Vagina (tissue), 2 donors: ENCODE data around the gene ATOH7. TPM values are rescaled to one million over a fixed set of nuclear protein-coding genes. Genes with fewer than 3 reads are reported as not detected.
A peak's percentile ranks its signal among the peaks of the same experiment; 100 is the strongest.
"Not testable (repeated sequence)": the region's sequence is repeated elsewhere in the genome, so short reads cannot be mapped to it uniquely, and the experiment has no call there.

Experiments
- DNase-seq, 2 donors: peaks; one replicate each; pipeline ENCODE4 v3.0.0-alpha.2; 2017; ENCODE audit errors: extremely low spot score in 2 of 2
- H3K27ac ChIP-seq: fragments of 200-600 bp; sonication (generic); one replicate; pipeline ENCODE4 v1.5.1; 2019
- H3K27me3 ChIP-seq: fragments of 200-600 bp; sonication (generic); one replicate; pipeline ENCODE4 v1.5.1; 2019
- H3K36me3 ChIP-seq, 2 donors: fragments of 200-600 bp; sonication (generic); one replicate each; pipeline ENCODE4 v1.5.1; 2017 to 2019
- H3K4me1 ChIP-seq: fragments of 200-600 bp; sonication (generic); one replicate; pipeline ENCODE4 v1.5.1; 2019
- H3K4me3 ChIP-seq, 2 donors: fragments of 200-600 bp; sonication (generic); 1 replicate in 1 of 2; 2 replicates in 1 of 2; pipeline ENCODE4 v1.5.1; 2016 to 2019
- H3K9me3 ChIP-seq: fragments of 200-600 bp; sonication (generic); one replicate; pipeline ENCODE4 v1.5.1; 2019
- POLR2A ChIP-seq, 2 donors: fragments of 450-650 bp; IDR thresholded peaks; one replicate each; pipeline ENCODE4 v1.6.1; 2017; ENCODE audit warnings: antibody characterized with exemption in 2 of 2, mild to moderate bottlenecking in 2 of 2, moderate library complexity in 2 of 2
- POLR2AphosphoS5 ChIP-seq, 2 donors: sonication (generic); formaldehyde crosslinking; IDR thresholded peaks; one replicate each; pipeline ENCODE4 v1.9.0; 2017; ENCODE audit warnings: antibody characterized with exemption in 2 of 2, mild to moderate bottlenecking in 2 of 2, low read depth in 1 of 2; ENCODE audit not compliant: insufficient read depth in 1 of 2
- intact Hi-C: fragments of 100-400 bp; cut with DNase I; formaldehyde crosslinking; loops from one replicate; pipeline ENCODE4 v1.15.1; 2023
- total RNA-seq: library from RNA; depleted of rRNA; stranded (reverse); fragments of >200 nt; gene quantifications from one replicate; pipeline ENCODE4 v1.2.3, GENCODE V29; 2016
- TF ChIP-seq, protein P1 (sequence below), 3 experiments: fragments of 450-650 bp in 2 of 3; fragments of 200-600 bp in 1 of 3; sonication (generic) in 1 of 3; IDR thresholded peaks; one replicate each; pipeline ENCODE4 v1.5.1; 2017 to 2019; ENCODE audit warnings: antibody characterized with exemption in 3 of 3, mild to moderate bottlenecking in 2 of 3, moderate library complexity in 2 of 3

The ATOH7 gene
- total RNA-seq: not detected

DNA sequence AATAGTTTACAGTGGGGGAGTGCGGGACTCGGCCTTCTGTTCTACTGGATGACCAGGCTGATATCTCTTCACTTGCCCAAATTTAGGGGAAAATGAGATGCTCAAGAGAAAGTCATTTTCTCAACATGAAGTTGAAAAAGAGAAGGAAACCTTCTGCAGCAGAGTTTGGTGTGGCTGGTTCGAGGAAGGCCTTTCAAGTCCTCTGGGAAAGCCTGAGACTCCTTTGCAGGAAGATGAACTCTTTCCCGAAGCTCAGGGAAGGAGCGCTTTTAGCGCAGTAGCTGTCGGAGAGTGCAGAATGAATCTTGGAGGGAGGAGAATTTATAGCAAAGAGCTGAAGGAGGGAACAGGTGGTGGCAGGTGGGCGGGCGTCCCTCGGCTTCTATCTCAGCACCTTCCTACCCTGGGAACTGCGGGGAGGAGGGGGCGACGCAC is at the start of gene ATOH7:
Gene ATOH7 (minus strand): TSS at position 297 of the 435 bp plus-strand sequence. CDS start 436 bp downstream, outside the sequence.
- H3K9me3 ChIP-seq: no peaks in the 10 kb centered on the region
- no peak for TF ChIP-seq POLR2AphosphoS5 (IDR thresholded peaks at IDR 0.05; ENCODE audit: insufficient read depth in 1 of 2, low read depth in 1 of 2)
- TF ChIP-seq, protein P1, sequence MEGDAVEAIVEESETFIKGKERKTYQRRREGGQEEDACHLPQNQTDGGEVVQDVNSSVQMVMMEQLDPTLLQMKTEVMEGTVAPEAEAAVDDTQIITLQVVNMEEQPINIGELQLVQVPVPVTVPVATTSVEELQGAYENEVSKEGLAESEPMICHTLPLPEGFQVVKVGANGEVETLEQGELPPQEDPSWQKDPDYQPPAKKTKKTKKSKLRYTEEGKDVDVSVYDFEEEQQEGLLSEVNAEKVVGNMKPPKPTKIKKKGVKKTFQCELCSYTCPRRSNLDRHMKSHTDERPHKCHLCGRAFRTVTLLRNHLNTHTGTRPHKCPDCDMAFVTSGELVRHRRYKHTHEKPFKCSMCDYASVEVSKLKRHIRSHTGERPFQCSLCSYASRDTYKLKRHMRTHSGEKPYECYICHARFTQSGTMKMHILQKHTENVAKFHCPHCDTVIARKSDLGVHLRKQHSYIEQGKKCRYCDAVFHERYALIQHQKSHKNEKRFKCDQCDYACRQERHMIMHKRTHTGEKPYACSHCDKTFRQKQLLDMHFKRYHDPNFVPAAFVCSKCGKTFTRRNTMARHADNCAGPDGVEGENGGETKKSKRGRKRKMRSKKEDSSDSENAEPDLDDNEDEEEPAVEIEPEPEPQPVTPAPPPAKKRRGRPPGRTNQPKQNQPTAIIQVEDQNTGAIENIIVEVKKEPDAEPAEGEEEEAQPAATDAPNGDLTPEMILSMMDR (IDR thresholded peaks at IDR 0.05): no peak
- no peak for TF ChIP-seq POLR2A (IDR thresholded peaks at IDR 0.05)
- H3K36me3 ChIP-seq: no peaks in the 10 kb centered on the region
- intact Hi-C loops: no loop called here
- peak within 1 kb of the TSS; percentile 59 to 65 for H3K4me3 ChIP-seq
- DNase-seq: no peak
- peak within 1 kb of the TSS; percentile 74 for H3K27ac ChIP-seq
- H3K27me3 ChIP-seq: no peaks in the 10 kb centered on the region
- peaks cover 6% of the 10 kb centered on the region for H3K4me1 ChIP-seq

DNA sequence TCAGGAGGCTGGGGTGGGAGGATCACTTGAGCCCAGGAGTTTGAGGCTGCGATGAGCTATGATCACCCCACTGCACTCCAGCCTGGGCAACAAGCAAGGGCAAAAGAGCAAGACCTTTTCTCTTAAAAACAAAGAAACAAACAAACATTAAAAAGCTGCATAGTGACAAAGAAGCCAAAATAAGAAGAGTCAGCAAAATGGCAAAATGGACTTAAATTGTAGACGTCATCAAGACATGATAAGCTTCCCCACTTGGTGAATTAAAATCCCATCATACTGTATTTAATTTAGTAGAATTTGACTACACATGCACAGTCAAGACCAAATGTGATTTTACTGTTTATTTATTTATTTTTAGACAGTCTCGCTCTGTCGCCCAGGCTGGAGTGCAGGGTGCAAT is 48.8 kb upstream of the ATOH7 start:
- Histone ChIP-seq H3K4me3 (no peak overlapping the region), H3K27ac (no peak overlapping the region), H3K36me3 (no peaks in the 10 kb centered on the region), H3K9me3 (no peaks in the 10 kb centered on the region), H3K4me1 (no peaks in the 10 kb centered on the region), H3K27me3 (no peaks in the 10 kb centered on the region)
- intact Hi-C loops: no loop called here
- no peak for DNase-seq
- TF ChIP-seq POLR2AphosphoS5 (IDR thresholded peaks at IDR 0.05; ENCODE audit: insufficient read depth in 1 of 2, low read depth in 1 of 2): no peak
- TF ChIP-seq, protein P1 (IDR thresholded peaks at IDR 0.05): no peak

DNA sequence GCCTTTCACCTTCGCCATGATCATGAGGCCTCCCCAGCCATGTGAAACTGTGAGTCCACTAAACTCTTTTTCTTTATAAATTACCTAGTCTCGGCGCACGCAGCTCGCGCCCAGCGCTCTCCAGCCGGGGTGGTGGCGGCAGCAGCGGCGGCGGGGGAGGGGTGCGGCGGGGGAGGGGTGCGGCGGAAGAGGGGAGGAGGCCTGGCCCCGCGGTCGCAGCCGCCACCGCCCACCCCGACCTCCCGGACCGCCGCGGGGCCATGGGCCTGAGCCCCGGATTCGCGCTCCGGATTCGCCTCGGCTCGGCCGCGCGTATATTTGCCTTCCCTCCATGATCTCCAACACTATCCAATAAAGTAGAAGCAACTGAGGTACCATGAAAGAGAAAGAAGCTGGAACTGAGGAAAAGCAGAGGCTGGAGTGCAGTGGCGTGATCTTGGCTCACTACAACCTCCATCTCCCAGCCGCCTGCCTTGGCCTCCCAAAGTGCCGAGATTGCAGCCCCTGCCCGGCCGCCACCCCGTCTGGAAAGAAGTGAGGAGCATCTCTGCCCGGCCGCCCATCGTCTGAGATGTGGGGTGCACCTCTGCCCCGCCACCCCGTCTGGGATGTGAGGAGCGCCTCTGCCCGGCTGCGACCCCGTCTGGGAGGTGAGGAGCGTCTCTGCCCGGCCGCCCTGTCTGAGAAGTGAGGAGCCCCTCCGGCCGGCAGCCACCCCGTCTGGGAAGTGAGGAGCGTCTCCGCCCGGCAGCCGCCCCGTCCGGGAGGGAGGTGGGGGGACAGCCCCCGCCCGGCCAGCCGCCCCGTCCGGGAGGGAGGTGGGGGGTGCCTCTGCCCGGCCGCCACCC is 47.2 kb upstream of the ATOH7 start:
- H3K36me3 ChIP-seq, H3K27ac ChIP-seq, H3K27me3 ChIP-seq, DNase-seq, H3K4me3 ChIP-seq, H3K9me3 ChIP-seq, H3K4me1 ChIP-seq, intact Hi-C loops: not testable (repeated sequence)

DNA sequence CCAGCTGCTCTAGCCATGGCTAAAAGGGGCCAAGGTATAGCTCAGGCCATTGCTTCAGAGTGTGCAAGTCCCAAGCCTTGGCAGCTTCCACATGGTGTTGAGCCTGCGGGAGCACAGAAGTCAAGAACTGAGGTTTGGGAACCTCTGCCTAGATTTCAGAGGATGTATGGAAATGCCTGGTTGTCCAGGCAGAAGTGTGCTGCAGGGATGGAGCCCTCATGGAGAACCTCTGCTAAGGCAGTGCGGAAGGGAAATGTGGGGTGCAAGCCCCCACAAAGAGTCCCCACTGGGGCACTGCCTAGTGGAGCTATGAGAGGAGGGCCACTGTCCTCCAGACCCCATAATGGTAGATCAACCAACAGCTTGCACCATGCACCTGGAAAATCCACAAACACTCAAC is 45.9 kb upstream of the ATOH7 start:
- H3K36me3 ChIP-seq, DNase-seq, H3K27ac ChIP-seq, H3K27me3 ChIP-seq, H3K9me3 ChIP-seq, H3K4me3 ChIP-seq, H3K4me1 ChIP-seq, intact Hi-C loops: not testable (repeated sequence)

DNA sequence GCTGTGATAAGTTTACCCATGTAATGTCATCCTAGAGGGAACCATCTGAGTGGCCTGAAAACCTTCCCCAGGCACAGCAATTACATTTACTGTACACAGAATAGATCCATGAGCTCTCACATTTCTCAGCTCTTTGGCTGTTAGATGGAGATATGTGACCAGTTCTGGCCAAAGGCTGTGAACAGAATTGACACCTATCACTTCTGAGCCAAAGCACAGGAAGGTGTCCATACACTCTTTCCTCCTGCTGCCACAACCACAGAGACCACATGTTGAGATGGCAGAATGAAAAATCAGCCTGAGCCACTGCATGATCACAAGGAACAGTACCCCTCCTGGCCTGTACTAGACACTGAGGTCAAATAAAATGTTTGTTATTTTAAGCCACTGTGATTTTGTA is 44.3 kb upstream of the ATOH7 start:
- TF ChIP-seq, protein P1 (IDR thresholded peaks at IDR 0.05): no peak
- TF ChIP-seq POLR2AphosphoS5 (IDR thresholded peaks at IDR 0.05; ENCODE audit: insufficient read depth in 1 of 2, low read depth in 1 of 2) (no peak), POLR2A (IDR thresholded peaks at IDR 0.05) (no peak)
- Histone ChIP-seq H3K4me1 (no peaks in the 10 kb centered on the region), H3K27me3 (no peaks in the 10 kb centered on the region), H3K4me3 (no peak overlapping the region), H3K27ac (no peak overlapping the region), H3K9me3 (no peaks in the 10 kb centered on the region), H3K36me3 (no peaks in the 10 kb centered on the region)
- intact Hi-C loops: no loop called here
- DNase-seq: no peak

DNA sequence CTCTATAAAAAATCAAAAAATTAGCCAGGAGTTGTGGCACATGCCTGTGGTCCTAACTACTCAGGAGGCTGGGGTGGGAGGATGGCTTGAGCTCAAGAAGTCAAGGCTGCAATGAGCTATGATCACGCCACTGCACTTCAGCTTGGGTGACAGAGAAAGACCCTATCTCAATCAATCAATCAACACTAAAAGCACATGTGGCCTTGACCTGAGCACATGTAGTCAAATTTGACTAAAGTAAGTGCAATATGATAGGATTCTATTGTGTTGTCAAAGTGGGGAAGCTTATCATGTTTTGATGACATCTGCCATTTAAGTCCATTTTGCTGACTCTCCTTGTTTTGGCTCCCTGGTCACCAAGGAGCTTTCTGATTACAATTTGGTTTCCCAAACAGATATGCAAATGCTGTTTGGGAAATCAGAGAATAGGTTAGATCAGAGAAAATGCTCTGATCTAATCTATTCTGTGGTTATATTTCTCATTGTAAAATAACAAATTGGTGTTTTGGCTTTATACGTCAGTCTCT is 43.8 kb upstream of the ATOH7 start:
- Histone ChIP-seq H3K36me3 (no peaks in the 10 kb centered on the region), H3K4me3 (no peak overlapping the region), H3K27ac (no peak overlapping the region), H3K9me3 (no peaks in the 10 kb centered on the region), H3K4me1 (no peaks in the 10 kb centered on the region), H3K27me3 (no peaks in the 10 kb centered on the region)
- DNase-seq: no peak
- TF ChIP-seq POLR2A (IDR thresholded peaks at IDR 0.05) (no peak), POLR2AphosphoS5 (IDR thresholded peaks at IDR 0.05; ENCODE audit: insufficient read depth in 1 of 2, low read depth in 1 of 2) (no peak)
- TF ChIP-seq, protein P1 (IDR thresholded peaks at IDR 0.05): no peak
- intact Hi-C loops: no loop called here
